Stomach (tissue), 9 donors: Measurements from ENCODE around the gene CDH26. TPM values are rescaled to one million over a fixed set of nuclear protein-coding genes. Genes with fewer than 3 reads are reported as not detected.

Experiments used
- DNase-seq, 2 donors: peaks; one replicate each; pipeline versions ENCODE4 v3.0.0 to v3.0.0-alpha.2; 2013 to 2019
- H3K27ac ChIP-seq, 5 donors: fragments of 200-600 bp in 4 of 5; sonication (generic) in 4 of 5; one replicate each; pipeline ENCODE4 v1.5.1; 2013 to 2019; ENCODE audit warnings: mild to moderate bottlenecking in 1 of 5, moderate library complexity in 1 of 5
- H3K27me3 ChIP-seq, 3 donors: fragments of 200-600 bp; sonication (generic); one replicate each; pipeline ENCODE4 v1.5.1; 2017 to 2019; ENCODE audit warnings: mixed run types in 1 of 3
- H3K36me3 ChIP-seq, 4 donors: fragments of 200-600 bp; sonication (generic); 1 replicate in 3 of 4; 2 replicates in 1 of 4; pipeline ENCODE4 v1.5.1; 2016 to 2019
- H3K4me1 ChIP-seq, 4 donors: fragments of 200-600 bp; sonication (generic); one replicate each; pipeline ENCODE4 v1.5.1; 2016 to 2019
- H3K4me3 ChIP-seq, 4 donors: fragments of 200-600 bp; sonication (generic) in 3 of 4; one replicate each; pipeline ENCODE4 v1.5.1; 2016 to 2019; ENCODE audit warnings: mild to moderate bottlenecking in 1 of 4
- H3K9me3 ChIP-seq, 4 donors: fragments of 200-600 bp; sonication (generic); one replicate each; pipeline ENCODE4 v1.5.1; 2016 to 2019
- CTCF ChIP-seq, 7 experiments: fragments of 450-650 bp in 4 of 7; fragments of 200-600 bp in 3 of 7; sonication (generic) in 3 of 7; IDR thresholded peaks; one replicate each; pipeline ENCODE4 v1.5.1; 2016 to 2019; ENCODE audit warnings: antibody characterized with exemption in 7 of 7, control low read depth in 2 of 7, mild to moderate bottlenecking in 1 of 7
- EP300 ChIP-seq: sonication (generic); formaldehyde crosslinking; IDR thresholded peaks from one replicate; pipeline ENCODE4 v1.6.1; 2017; ENCODE audit warnings: antibody characterized with exemption
- POLR2A ChIP-seq, 4 donors: fragments of 450-650 bp; IDR thresholded peaks; one replicate each; pipeline ENCODE4 v1.6.1; 2016; ENCODE audit warnings: antibody characterized with exemption in 4 of 4, control low read depth in 2 of 4, mild to moderate bottlenecking in 1 of 4, moderate library complexity in 1 of 4
- POLR2AphosphoS5 ChIP-seq, 3 donors: sonication (generic); formaldehyde crosslinking; IDR thresholded peaks; one replicate each; pipeline ENCODE4 v1.6.1; 2016; ENCODE audit warnings: antibody characterized with exemption in 3 of 3
- WGBS, 5 donors: extraction: QIAGEN DNeasy Blood & Tissue Kit in 3 of 5; methylation state at CpG; one replicate each; pipeline versions ENCODE4 v1.1.5 to v1.1.7; 2013 to 2018; 5-methylcytosine and 5-hydroxymethylcytosine counted together
- intact Hi-C: fragments of 100-400 bp; cut with DNase I; formaldehyde crosslinking; loops from one replicate; pipeline ENCODE4 v1.15.1; 2023; ENCODE audit warnings: low total_unique reads
- polyA plus RNA-seq, 3 donors: library from polyadenylated mRNA; stranded (reverse); fragments of 200-250 nt; gene quantifications; one replicate each; pipeline ENCODE4 v1.2.3, GENCODE V29; 2013
- total RNA-seq, 5 donors: library from RNA; depleted of rRNA; stranded (reverse); fragments of >200 nt; gene quantifications; one replicate each; pipeline versions ENCODE4 v1.1.0 to v1.2.3, GENCODE V29; 2014 to 2016
- donor health status: healthy with polysubstance abuse.
- donor health status: Bipolar disorder and iron deficiency.
- donor health status: healthy.

Gene CDH26
- total and polyA plus RNA-seq, 8 donors = 0.25 to 116 (median 5.8) TPM; not detected in 1

- Histone ChIP-seq H3K4me1 (peaks cover 0 to 9% (median 7%) of the 10 kb centered on the region in 4 donors), H3K27ac (no peak overlapping the region), H3K4me3 (no peak overlapping the region), H3K36me3 (no peaks in the 10 kb centered on the region), H3K9me3 (no peaks in the 10 kb centered on the region), H3K27me3 (peaks cover 3 to 60% (median 22%) of the 10 kb centered on the region in 3 donors)
- 62 to 79% (median 72%) methylated on average over 3 of the region's 3 CpGs for WGBS, 5 donors
- DNase-seq = no peak
- intact Hi-C loops = no loop called here
- TF ChIP-seq CTCF (IDR thresholded peaks at IDR 0.05) (no peak), POLR2AphosphoS5 (IDR thresholded peaks at IDR 0.05) (no peak), EP300 (no peak), POLR2A (IDR thresholded peaks at IDR 0.05) (no peak)
Observed at GRCh38 chr20:60051911-60052310, 93.7 kb downstream of the CDH26 start.

- H3K9me3 ChIP-seq = no peaks in the 10 kb centered on the region
- DNase-seq = no peak
- no peak overlapping the region for H3K27ac ChIP-seq
- H3K4me3 ChIP-seq = no peak overlapping the region
- H3K4me1 ChIP-seq = peaks cover 0 to 12% (median 8%) of the 10 kb centered on the region in 4 donors
- peaks cover 3 to 62% (median 22%) of the 10 kb centered on the region in 3 donors for H3K27me3 ChIP-seq
- intact Hi-C loops = no loop called here
- H3K36me3 ChIP-seq = no peaks in the 10 kb centered on the region
- WGBS, 5 donors = 67 to 81% (median 69%) methylated on average over 3 of the region's 3 CpGs
- TF ChIP-seq CTCF (IDR thresholded peaks at IDR 0.05) (no peak), POLR2A (IDR thresholded peaks at IDR 0.05) (no peak), EP300 (no peak), POLR2AphosphoS5 (IDR thresholded peaks at IDR 0.05) (no peak)
Observed at GRCh38 chr20:60052322-60052721, 94.1 kb downstream of the CDH26 start.

- TF ChIP-seq CTCF (IDR thresholded peaks at IDR 0.05) (no peak), POLR2AphosphoS5 (IDR thresholded peaks at IDR 0.05) (no peak), POLR2A (IDR thresholded peaks at IDR 0.05) (no peak), EP300 (no peak)
Observed at GRCh38 chr20:60053125-60053817, 95.0 kb downstream of the CDH26 start.

GRCh38 chr20:60053818-60054190 is 95.6 kb downstream of the CDH26 start:
- TF ChIP-seq POLR2AphosphoS5 (IDR thresholded peaks at IDR 0.05) (no peak), POLR2A (IDR thresholded peaks at IDR 0.05) (no peak), EP300 (no peak), CTCF (IDR thresholded peaks at IDR 0.05) (no peak)
- Histone ChIP-seq H3K27ac (no peak overlapping the region), H3K36me3 (no peaks in the 10 kb centered on the region), H3K9me3 (no peaks in the 10 kb centered on the region), H3K27me3 (peaks cover 3 to 66% (median 22%) of the 10 kb centered on the region in 3 donors), H3K4me3 (no peak overlapping the region), H3K4me1 (peaks cover 4 to 27% (median 10%) of the 10 kb centered on the region in 4 donors)
- intact Hi-C loops = no loop called here
- WGBS, 5 donors = 52 to 65% (median 60%) methylated on average over 4 of the region's 4 CpGs
- DNase-seq = no peak

More at GRCh38 chr20:60053125-60053817, 95.0 kb downstream of the CDH26 start:
- Histone ChIP-seq H3K9me3 (no peaks in the 10 kb centered on the region), H3K4me3 (no peak overlapping the region), H3K27ac (no peak overlapping the region), H3K36me3 (no peaks in the 10 kb centered on the region), H3K4me1 (peaks cover 4 to 22% (median 10%) of the 10 kb centered on the region in 4 donors), H3K27me3 (peaks cover 3 to 66% (median 22%) of the 10 kb centered on the region in 3 donors)
- WGBS, 5 donors = 16 to 34% (median 30%) methylated on average over 16 of the region's 16 CpGs
- peak in 1 of 2 donors; percentile 52 for DNase-seq
- intact Hi-C loops = no loop called here
